ENCODE results near the gene PDS5A.
"Not testable (repeated sequence)": the region's sequence is repeated elsewhere in the genome, so short reads cannot be mapped to it uniquely, and the experiment has no call there.

The PDS5A gene

GRCh38 chr4:39970671-39971640, 6.8 kb downstream of the PDS5A start:
- no peak for DNase-seq (ENCODE audit: low read depth)

DNA sequence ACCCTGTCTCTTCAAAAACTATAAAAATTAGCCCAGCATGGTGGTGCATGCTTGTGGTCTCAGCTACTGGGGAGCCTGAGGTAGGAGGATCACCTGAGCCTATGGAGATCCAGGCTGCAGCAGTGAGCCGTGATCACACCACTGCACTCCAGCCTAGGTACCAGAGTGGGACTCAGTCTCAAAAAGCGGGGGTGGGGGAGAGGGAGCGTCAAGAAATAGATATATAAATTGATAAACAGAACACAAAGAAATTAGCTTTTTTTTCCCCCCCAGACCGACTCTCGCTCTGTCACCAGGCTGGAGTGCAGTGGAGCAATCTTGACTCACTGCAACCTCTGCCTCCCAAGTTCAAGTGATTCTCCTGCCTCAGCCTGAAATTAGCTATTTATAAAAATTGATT, 14.1 kb downstream of the PDS5A start:
- DNase-seq (ENCODE audit: low read depth) = no peak

- DNase-seq (ENCODE audit: low read depth) = no peak
Observed at GRCh38 chr4:39961311-39961877, 16.3 kb downstream of the PDS5A start.

DNA sequence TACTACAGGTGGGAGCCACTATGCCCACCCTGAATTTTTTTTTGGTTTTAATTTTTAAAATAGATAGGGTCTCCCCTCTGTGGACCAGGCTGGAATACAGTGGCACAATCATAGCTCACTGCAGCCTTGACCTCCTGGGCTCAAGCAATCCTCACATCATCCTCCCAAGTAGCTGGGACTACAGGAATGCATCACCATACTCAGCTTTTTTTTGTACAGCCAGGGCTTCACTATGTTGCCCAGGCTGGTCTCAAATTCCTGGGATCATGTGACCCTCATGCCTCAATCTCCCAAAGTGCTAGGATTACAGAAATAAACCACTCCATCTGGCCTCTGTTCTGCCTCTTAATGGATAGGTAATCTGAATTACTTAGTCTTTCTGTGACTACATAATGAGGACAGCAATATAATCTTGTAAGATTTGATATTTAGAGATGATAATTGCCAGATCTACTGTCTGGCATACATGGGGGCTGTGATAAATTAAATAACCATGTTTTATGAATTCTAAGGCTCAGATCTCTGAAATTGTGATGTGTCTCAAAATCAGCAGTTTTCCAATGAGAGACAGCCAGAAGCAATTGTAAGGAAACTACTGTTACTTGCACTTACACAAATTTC, 26.7 kb downstream of the PDS5A start:
- DNase-seq (ENCODE audit: low read depth) = no peak

DNA sequence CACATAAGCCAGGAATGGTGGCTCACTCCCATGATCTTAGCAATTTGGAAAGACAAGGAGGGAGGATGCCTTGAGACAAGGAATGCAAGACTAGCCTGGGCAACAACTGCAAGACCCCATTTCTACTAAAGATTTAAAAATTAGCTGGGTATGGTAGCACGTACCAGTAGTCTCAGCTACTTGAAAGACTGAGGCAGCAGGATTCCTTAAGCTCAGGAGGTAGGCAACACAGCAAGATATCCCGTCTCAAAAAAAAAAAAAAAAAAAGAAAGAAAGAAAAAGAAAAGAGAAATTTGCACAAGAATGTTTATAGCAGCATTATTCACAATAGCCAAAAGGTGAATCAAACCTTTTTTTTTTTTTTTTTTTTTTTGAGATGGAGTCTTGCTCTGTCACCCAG, 29.7 kb downstream of the PDS5A start:
- DNase-seq (ENCODE audit: low read depth) = no peak

DNA sequence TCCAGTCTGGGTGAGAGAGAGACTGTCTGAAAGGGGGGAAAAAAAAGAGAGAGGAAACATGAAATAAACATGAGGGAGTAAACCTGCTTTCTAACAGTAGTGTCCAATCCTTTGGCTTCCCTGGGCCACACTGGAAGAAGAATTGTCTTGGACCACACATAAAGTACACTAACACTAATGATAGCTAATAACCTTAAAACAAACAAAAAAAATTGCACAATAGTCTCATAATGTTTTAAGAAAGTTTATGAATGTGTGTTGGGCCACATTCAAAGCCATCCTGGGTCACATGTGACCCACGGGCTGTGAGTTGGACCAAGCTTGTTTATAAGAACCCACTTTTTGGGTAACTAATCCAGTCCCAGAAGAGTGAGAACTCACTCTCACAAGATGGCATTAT, 30.3 kb downstream of the PDS5A start:
- DNase-seq (ENCODE audit: low read depth) = no peak

- not testable (repeated sequence) for DNase-seq (ENCODE audit: low read depth)
Observed at GRCh38 chr4:39944245-39944644, 33.5 kb downstream of the PDS5A start.

- no peak for DNase-seq (ENCODE audit: low read depth)
Observed at GRCh38 chr4:39942507-39942906, 35.2 kb downstream of the PDS5A start.

GRCh38 chr4:39941682-39942217, 36.0 kb downstream of the PDS5A start:
- no peak for DNase-seq (ENCODE audit: low read depth)

- DNase-seq (ENCODE audit: low read depth) = no peak
Observed at GRCh38 chr4:39937683-39938268, 39.9 kb downstream of the PDS5A start.

DNA sequence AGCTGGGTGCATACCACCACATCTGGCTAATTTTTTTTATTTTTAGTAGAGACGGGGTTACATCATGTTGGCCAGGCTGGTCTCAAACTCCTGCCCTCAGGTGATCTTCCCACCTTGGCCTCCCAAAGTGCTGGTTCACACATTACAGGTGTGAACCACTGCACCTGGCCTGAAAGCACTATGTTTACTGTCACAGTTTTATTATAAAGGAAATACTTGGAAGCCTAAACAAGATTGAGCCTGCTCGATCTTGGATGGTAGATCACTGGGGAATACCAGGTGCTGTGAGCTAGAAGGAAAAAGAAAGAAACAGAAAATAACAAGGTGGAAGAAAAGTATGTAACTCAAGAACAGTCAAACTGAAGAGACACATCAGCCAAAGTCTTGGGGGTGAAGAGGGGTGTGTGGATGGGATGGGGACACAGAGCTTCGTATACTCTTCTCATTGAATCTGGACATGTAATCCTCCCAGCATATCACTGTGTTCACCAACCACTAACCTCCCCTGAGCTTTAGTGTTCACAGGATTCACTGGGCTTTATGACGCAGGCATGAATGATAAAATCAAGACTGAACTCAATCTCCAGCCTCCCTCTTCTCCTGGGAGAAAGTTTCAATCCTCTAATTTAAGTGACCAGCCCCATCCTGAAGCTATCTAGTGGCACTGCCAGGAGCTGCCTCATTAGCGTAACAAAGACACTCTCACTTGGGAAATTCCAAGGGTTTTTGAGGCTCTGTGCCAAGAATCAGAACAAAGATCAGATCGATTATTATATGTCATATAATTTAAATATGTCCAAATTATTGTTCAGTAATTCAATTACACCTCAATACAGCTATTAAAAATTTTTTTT, 40.9 kb downstream of the PDS5A start:
- DNase-seq (ENCODE audit: low read depth) = no peak

DNA sequence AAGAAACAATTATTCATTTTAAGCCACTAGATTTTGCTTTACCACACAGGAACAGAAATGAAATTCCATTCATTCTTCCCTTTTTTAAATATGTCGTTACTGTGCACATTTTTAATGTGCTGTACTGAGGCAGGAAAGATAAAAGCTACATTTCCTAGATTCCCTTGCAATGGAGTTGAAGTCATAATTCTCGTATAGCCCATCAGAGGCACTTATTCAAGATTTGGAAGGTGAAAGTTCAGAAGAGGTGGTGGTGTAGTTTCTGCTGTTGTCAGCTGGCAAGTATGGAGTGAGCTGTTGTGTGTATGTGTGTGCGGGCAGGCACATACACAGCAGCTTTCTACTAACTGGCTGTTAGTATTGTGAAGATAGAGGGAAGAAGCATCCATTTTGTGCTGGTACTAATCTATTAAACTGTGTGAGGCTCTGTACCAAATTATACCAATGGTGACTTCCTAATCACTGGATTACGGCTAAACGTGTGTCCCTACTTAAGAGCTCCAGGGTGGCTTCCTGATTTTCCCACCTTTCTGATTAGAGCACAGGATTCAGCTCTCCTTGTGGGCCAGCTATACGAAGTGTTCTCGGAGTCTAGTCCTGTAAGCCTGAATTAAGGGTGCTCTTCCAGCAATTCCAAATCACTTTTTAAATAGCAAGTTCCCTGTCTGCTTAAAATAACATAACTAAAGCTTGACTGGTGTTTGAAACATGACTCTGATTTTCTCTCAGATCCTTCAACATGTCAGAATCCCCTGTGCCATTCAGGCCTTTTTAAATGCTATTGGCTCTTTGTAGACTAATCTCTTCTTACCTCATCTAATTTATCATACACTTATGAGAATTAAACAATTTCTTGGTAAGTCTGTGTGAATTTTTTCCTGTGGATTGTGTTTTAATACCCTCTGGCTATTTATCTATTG, 43.8 kb downstream of the PDS5A start:
- no peak for DNase-seq (ENCODE audit: low read depth)

DNA sequence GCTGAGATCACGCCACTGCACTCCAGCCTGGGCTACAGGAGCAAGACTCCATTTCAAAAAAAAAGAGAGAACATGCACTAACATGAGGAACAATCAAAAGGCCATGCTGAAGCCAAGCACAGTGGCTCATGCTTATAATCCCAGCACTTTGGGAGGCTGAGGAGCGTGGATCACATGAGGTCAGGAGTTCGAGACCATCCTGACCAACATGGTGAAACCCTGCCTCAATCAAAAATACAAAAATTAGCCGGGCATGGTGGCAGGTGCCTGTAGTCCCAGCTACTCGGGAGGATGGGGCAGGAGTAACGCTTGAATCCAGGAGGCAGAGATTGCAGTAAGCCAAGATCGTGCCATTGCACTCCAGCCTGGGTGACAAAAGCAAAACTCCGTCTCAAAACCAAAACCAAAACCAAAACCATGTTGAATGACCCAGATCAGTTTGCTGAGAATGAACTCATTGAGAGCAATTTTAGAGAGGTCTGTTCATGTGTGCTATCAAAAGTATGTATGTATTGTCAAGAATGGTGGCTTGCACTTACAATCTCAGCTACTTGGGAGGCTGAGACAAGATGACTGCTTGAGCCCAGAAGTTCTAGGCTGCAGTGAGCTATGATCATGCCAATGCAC, 44.8 kb downstream of the PDS5A start:
- no peak for DNase-seq (ENCODE audit: low read depth)

DNA sequence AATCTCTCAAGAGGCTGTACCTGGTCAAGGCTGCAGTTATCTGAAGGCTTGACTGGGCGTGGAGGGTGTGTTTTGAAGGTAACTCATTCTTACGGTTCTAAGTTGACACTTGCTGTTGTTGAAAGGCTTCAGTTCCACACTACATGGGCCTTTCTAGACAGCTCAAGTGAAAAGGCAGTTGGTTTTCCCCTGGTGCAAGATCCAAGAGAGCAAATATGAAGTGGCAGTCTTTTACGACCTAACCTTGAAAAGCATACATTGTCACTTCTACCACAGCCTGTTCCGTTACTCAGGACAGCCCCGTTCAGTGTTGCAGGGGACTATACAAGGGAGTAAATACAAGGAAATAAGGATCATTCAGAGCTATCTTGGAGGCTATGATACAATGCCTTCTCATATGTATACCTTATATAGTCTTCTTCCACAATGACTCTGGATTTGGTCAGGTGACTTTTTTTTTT, 46.2 kb downstream of the PDS5A start:
- no peak for DNase-seq (ENCODE audit: low read depth)

GRCh38 chr4:39928538-39928937, 49.2 kb downstream of the PDS5A start:
- DNase-seq (ENCODE audit: low read depth) = no peak

- no peak for DNase-seq (ENCODE audit: low read depth)
Observed at GRCh38 chr4:39924014-39924413, 53.7 kb downstream of the PDS5A start.

GRCh38 chr4:39922399-39922798, 55.3 kb downstream of the PDS5A start:
- DNase-seq (ENCODE audit: low read depth) = no peak

DNA sequence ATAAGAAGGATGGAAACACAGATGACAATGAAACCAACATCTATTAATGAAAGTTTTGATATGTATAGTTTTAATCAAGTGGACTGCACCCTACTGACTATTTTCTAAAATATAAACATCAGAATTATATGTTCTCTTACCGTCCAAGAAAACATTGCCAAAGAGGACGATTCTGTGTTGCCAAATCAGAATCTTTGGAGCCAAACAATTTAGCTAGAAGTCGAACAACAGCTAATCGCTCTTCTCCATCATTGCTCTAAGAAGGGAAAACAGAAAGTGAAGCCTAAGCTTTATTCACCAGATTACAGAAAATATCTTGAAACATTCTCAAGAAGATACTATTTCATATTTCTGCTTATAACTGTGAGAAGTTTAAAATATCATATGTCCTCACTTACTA, 64.2 kb downstream of the PDS5A start:
- DNase-seq (ENCODE audit: low read depth) = no peak

GRCh38 chr4:39910064-39910463, 67.6 kb downstream of the PDS5A start:
- DNase-seq (ENCODE audit: low read depth) = no peak

- no peak for DNase-seq (ENCODE audit: low read depth)
Observed at GRCh38 chr4:39908284-39908683, 69.4 kb downstream of the PDS5A start.
